AG04449 (cell line): Measurements from ENCODE around the gene ELP4.

ENCODE experiments used
- CTCF ChIA-PET: fragments of 350-600 bp; formaldehyde crosslinking; extraction: SDS; loops from one replicate; lab custom pipeline; 2021; ENCODE audit warnings: antibody characterized with exemption; lab: Yijun Ruan, JAX
- POLR2A ChIA-PET: fragments of 400-600, 350-600 bp; formaldehyde crosslinking; extraction: SDS; loops from one replicate; lab custom pipeline; 2020; ENCODE audit warnings: antibody characterized with exemption, inconsistent platforms; lab: Yijun Ruan, JAX
- DNase-seq: peaks from one replicate; pipeline ENCODE4 v3.0.0-alpha.2; 2010; ENCODE audit warnings: low read depth, low spot score
- H3K4me3 ChIP-seq: 2 replicates; pipeline ENCODE4 v1.5.1; 2011; ENCODE audit warnings: low read depth, mild to moderate bottlenecking, control low read depth, low read length
- TF ChIP-seq, protein P1 (sequence below): IDR thresholded peaks from one replicate; pipeline ENCODE4 v1.5.1; 2011; ENCODE audit warnings: mild to moderate bottlenecking, moderate library complexity, low read length, control low read depth, inconsistent platforms; ENCODE audit not compliant: insufficient read depth; ENCODE audit errors: missing control alignments

The ELP4 gene

DNA sequence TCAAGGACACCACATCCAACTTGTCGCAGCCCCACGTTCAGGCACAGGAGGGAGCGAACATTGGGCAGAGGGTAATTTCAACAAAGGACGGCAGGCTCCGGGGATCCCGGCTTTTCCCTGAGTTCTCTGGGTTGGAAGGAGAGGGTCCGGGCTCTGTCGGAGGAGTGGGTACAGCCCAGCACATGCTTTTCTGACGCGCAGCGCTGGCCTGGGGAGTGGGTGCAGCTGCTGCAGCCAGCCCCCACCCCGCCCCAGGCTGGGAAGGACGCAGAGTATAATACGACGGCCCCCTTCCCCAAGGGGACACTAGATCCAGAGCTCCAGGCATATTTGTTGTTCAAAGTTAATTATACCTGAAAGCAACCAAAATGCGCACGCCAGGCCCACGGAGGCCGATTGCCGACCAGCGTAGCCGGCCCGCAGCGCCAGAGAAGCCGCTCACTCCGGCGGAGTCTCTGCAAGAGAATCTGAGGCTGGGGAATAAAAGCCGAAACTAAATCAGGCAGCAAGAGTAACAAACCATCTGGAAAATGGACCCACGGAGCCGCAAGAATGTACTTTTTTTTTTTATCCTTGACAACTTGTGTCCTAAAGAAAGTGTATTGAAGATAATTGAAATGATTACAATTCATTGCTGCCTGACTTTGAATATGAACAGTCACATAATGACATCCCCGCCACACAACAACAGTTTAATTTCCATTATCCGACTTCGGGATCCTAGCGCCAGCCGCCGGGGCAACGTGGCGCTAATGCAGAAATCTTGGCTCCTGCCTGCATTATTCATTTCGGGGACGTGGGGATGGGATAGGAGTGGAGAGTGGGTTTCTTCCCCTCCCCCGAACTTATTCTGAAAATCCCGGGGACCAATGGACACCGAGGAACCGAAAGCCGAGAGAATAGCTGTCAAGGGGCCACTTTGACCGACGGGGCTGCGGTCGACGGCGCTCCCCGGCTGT is 315.6 kb downstream of the ELP4 start:
- POLR2A ChIA-PET, result no interaction called here
- no peak for DNase-seq
- CTCF ChIA-PET, result interaction anchor here (2.6 kb wide), 1 partner anchor 46 kb away, joined by 9 read pairs; no protein-coding TSS in a partner anchor
- no peak overlapping the region for H3K4me3 ChIP-seq
- TF ChIP-seq, protein P1, sequence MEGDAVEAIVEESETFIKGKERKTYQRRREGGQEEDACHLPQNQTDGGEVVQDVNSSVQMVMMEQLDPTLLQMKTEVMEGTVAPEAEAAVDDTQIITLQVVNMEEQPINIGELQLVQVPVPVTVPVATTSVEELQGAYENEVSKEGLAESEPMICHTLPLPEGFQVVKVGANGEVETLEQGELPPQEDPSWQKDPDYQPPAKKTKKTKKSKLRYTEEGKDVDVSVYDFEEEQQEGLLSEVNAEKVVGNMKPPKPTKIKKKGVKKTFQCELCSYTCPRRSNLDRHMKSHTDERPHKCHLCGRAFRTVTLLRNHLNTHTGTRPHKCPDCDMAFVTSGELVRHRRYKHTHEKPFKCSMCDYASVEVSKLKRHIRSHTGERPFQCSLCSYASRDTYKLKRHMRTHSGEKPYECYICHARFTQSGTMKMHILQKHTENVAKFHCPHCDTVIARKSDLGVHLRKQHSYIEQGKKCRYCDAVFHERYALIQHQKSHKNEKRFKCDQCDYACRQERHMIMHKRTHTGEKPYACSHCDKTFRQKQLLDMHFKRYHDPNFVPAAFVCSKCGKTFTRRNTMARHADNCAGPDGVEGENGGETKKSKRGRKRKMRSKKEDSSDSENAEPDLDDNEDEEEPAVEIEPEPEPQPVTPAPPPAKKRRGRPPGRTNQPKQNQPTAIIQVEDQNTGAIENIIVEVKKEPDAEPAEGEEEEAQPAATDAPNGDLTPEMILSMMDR, result no peak

DNA sequence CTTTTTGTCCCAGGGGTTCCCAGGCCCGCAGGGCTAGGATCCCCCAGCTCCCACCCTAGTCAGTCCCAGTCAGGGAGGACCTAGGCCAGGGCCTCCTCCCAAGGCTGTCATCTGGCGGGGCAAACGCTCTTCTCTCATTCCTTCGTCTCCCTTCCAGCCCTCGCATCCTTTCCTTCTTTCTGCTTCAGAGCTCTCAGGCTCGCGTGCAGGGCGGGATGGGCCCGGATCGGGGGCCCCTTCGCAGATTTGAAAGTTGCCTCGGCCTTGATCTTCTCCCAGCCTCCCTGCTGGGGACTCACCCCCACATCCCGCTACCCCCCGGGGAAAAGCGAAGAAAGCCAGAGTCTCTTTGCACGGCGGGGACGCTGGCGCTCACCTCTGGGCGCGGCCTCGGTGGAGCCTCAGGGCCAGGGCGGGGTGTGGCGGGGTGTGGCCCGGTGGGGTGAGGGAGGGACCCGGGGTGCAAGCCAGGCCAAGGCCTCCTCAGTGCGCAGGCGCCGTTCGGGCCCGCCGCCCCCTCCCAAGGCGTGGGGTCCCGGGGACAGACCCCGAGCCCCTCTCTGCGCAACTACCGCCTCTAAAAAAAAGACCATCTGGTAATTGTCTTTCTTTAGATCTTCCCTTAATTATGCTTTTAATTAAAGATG is 316.4 kb downstream of the ELP4 start:
- ChIA-PET POLR2A (no interaction called here), CTCF (interaction anchor here (2.6 kb wide), 1 partner anchor 45 kb away, joined by 9 read pairs; no protein-coding TSS in a partner anchor)
- H3K4me3 ChIP-seq, result no peak overlapping the region
- TF ChIP-seq, protein P1, result no peak
- DNase-seq, result no peak

DNA sequence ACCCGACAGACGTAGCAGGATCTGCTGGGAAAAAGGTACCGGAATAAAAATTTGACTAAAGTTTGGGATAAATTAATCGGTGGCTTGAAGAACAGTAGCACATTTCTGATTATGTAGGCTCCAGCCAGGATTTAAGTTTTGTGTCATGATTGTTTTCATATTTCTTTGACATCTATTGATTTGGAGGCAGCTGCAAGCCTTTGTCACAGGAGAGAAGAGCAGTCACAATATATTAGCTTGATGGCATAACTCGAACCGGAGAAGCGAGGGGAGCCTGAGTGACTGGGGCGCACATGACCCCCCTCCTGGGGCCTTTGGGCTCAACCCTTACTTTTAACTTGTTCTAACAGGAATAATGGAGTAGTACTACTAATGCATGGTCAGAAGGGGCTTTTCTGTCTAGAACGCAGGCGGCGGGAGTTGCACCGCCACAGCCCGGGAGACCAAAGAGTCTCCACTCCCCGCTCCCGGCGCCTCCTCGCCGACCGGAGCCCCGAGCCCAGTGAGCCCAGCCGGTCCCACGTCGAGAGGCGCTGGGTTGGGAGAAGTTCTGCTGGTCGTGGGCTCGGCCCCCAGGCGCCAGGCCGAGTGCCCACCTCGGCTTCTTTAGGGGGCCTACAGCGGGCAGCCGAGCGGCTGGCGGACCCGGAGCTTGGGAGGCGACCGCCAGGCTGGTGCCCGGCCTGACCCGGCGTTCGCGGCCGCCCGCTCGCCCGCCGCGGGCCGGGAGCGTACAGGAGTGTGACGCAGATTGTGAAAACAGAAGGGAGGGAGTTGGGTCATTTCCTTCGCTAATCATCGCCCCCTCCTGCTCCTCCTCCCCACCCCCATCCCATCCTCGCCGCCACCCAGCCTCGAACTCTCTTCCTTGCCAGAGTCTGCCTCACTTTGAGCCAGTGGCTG is 317.2 kb downstream of the ELP4 start:
- H3K4me3 ChIP-seq, result peak overlapping the region; percentile 29
- TF ChIP-seq, protein P1, result no peak
- DNase-seq, result no peak
- ChIA-PET POLR2A (no interaction called here), CTCF (no interaction called here)

DNA sequence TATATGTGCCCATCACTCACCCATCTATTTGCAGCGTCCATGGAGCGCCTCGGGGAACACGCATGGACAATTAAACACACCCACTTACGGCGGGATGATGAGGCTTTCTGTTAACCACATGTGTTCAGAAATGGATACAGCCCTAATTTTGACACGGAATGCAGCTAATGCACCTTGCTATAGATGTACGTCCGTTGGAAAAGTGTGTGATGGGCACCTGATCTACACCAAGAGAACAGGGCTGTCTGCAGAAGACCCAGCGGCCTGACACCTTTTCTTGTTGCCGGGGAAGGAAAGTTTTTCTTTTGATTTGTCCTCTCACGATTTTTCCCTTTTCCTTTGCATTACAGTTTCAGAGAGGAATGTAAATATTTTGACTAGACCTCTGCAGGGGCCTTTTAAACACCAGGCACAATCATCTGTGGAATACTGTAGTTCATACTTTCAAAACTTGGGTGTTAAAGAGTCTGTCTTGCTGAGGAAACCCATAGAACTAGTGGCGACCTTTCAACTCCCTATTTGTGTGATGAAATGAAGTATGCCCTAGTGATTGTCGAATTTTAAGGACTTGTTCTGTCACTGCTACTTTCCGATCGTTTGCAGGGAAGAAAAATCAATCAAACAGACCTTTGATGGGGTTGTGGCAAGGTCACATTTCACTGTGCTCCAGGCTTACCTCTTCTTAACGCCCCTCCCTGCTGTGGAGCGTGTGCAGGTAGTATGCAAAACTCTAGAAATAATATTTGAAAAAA is 318.1 kb downstream of the ELP4 start:
- no peak for DNase-seq
- H3K4me3 ChIP-seq, result peak overlapping the region; percentile 23; the same call in 1 of the 2 replicates
- ChIA-PET POLR2A (no interaction called here), CTCF (no interaction called here)
- TF ChIP-seq, protein P1, result no peak

DNA sequence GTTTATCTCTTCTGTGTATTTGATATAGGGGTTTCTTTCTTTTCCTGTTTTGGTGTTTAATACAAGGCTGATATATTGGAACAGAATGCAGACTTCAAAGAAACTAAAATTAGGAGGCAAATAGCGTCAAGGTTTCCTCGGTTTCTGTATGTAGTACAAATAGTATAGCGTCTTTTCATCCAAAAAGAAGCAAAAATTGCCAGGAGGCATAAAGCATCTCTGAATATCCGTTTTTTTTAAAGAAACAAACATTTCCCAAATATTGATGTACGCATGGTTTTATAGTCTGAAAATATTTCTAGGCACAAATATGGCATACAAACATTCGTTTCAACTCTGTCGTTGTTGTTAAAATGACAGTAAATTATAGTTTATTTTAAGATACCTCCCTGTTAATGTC is 318.6 kb downstream of the ELP4 start:
- TF ChIP-seq, protein P1, result no peak
- CTCF ChIA-PET, result no interaction called here
- no peak for DNase-seq
- POLR2A ChIA-PET, result no interaction called here
- no peak overlapping the region for H3K4me3 ChIP-seq
